HG02884 (cell line): ENCODE results near the gene FHIP2A.
"Not testable (repeated sequence)": the region's sequence is repeated elsewhere in the genome, so short reads cannot be mapped to it uniquely, and the experiment has no call there.

Experiments
- ATAC-seq: cut with Tn5 transposase; IDR thresholded peaks from one replicate; pipeline ENCODE4 v1.9.1; 2021; ENCODE audit warnings: mild to moderate bottlenecking, moderate library complexity; ENCODE audit not compliant: unreplicated experiment

The FHIP2A gene

GRCh38 chr10:114821293-114821914 lies at the start of gene FHIP2A:
TSS of gene FHIP2A (plus strand) at chr10:114821780. CDS start at chr10:114822079, 299 bp downstream.
- ATAC-seq = peak; percentile 61

GRCh38 chr10:114772496-114773196 lies 48.9 kb upstream of the FHIP2A start:
- no peak for ATAC-seq

- ATAC-seq = no peak
These were observed 48.4 kb upstream of the FHIP2A start for GRCh38 chr10:114773197-114773532.

GRCh38 chr10:114775082-114775481 lies 46.5 kb upstream of the FHIP2A start:
- ATAC-seq = not testable (repeated sequence)

- no peak for ATAC-seq
These were observed 44.2 kb upstream of the FHIP2A start for GRCh38 chr10:114777415-114777814.

- no peak for ATAC-seq
These were observed 41.6 kb upstream of the FHIP2A start for GRCh38 chr10:114779803-114780576.

GRCh38 chr10:114780577-114781184 lies 40.9 kb upstream of the FHIP2A start:
- no peak for ATAC-seq

- ATAC-seq = no peak
These were observed 38.9 kb upstream of the FHIP2A start for GRCh38 chr10:114782666-114783065.

- ATAC-seq = no peak
These were observed 37.9 kb upstream of the FHIP2A start for GRCh38 chr10:114783686-114784085.

- not testable (repeated sequence) for ATAC-seq
These were observed 35.1 kb upstream of the FHIP2A start for GRCh38 chr10:114786492-114786891.

- not testable (repeated sequence) for ATAC-seq
These were observed 34.4 kb upstream of the FHIP2A start for GRCh38 chr10:114787131-114787530.

GRCh38 chr10:114791768-114792167 lies 29.8 kb upstream of the FHIP2A start:
- ATAC-seq = no peak

- no peak for ATAC-seq
These were observed 26.5 kb upstream of the FHIP2A start for GRCh38 chr10:114795039-114795438.

GRCh38 chr10:114800361-114800760 lies 21.2 kb upstream of the FHIP2A start:
- no peak for ATAC-seq

GRCh38 chr10:114801411-114801813 lies 20.2 kb upstream of the FHIP2A start:
- ATAC-seq = peak; percentile 90

GRCh38 chr10:114802177-114802576 lies 19.4 kb upstream of the FHIP2A start:
- no peak for ATAC-seq

- no peak for ATAC-seq
These were observed 14.8 kb upstream of the FHIP2A start for GRCh38 chr10:114806562-114807391.

GRCh38 chr10:114808982-114809381 lies 12.6 kb upstream of the FHIP2A start:
- no peak for ATAC-seq

GRCh38 chr10:114810926-114811325 lies 10.7 kb upstream of the FHIP2A start:
- peak; percentile 100 for ATAC-seq

- ATAC-seq = no peak
These were observed 9.7 kb upstream of the FHIP2A start for GRCh38 chr10:114811862-114812261.

GRCh38 chr10:114815791-114816190 lies 5.8 kb upstream of the FHIP2A start:
- no peak for ATAC-seq
